Measurements from ENCODE around the gene TNN.

TNN gene

DNA sequence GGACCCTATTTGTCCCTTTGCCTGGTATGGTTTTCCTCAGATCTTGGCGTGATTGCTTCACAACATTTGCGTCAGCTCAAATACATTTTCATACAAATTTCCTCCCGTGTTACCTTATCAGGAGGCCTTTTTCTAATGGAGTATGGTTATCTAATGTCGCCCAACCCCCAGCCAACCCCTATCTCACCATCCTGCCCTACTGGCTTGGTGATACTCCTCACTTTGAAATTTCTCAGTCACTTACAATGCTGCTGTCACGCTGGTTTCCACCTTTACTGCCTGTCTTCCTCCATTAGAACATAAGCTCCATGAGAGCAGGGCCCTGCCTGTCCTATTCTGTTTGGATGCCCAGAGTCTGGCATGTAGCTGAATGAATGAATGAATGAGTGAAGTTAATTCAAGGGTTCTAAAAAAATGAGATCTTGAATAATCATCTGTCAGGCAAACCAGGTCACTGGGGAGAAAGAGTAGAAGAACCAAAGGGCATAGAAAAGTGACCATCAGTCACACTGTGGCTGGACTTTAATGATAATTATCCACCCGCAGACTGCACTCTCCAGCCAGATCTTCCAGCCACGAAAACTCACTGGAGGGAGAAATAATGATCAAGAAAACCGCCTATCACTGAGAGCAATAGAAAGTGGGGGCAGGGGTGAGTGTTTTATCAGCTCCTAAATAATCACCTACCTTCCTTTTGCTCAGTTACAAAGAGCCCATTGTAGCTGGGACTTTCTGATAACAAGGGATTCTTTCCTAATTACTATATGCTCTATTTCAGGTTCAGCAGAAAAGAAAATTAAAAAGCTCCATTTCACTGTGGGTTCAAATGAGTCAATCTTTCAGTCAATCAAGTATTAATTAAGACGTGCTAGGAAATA is 103.6 kb downstream of the TNN start:
- no peak for DNase-seq (ENCODE audit: low read depth in 3 of 3, low spot score in 1 of 3)

DNA sequence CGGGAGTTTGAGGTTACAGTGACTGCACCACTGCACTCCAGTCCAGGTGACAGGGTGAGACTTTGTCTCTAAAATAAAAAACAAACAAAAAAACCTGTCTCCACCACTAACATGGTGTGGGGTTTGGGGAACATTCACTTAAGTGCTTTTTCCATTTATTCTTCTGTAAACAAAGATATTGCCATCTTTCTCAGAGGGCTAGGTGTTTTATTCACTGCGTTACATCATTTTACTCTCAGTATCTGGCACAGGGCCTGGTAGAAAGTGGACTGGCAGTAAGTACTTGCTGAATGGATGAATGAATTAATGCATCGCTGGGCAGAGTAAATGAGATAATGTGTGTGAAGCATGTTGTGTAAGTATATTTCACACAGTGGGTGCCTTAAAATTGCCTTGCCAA is 104.9 kb downstream of the TNN start:
- no peak for DNase-seq (ENCODE audit: low read depth in 3 of 3, low spot score in 1 of 3)

DNA sequence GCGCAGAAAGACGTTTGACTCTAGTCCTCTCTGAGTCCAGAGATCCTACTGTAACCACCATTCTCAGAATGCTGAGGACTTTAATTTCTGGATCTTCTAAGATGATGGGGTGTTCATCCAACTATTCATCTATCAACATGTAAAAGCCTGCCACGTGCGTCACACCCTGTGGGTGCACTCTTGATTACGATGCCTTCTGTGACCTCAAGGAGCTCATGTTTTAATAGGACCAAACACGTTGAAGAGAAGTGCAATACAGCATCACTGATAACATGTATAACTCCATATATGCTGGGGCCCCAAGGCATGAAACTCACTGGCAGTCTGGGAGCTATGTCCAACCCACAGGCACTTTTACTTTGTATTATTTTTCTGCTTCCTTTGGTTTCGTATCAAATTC is 105.9 kb downstream of the TNN start:
- DNase-seq (ENCODE audit: low read depth in 3 of 3, low spot score in 1 of 3): no peak

DNA sequence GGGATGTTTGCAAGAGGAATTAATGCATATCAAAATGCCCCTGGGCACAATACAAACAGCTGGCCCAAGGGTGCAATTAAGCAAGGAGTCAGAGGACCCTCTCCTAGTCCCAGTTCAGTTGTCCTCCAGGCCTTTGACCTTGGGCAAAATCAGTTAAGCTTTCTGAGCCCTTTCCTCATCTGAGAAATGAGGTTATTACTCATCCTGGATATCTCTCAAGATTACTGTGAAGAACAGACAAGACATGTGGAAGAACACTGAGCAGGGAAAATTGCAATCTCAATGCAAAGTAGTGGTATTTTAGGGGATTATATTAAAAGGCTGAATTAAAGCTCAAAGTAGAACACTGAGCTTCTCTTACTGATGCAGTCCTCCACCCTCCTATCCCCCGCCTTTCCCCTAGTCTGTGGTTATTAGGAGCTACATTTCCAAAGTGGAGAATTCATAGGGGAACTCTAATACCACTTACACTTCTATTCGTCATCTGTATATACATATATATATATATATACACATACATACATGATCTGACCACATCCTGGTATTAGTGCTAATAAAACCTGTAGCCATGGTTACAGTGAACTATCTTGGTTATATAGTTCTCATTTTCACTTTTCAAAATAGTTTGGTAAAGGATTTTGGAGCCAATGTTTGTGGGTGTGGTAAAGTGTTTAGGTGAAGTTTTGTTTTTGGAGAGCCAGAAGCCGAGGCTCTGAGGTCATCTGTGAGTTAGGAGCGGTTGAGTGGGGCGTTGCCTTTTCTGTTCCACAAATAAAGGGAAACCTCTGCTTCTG is 106.9 kb downstream of the TNN start:
- DNase-seq (ENCODE audit: low read depth in 3 of 3, low spot score in 1 of 3): no peak

DNA sequence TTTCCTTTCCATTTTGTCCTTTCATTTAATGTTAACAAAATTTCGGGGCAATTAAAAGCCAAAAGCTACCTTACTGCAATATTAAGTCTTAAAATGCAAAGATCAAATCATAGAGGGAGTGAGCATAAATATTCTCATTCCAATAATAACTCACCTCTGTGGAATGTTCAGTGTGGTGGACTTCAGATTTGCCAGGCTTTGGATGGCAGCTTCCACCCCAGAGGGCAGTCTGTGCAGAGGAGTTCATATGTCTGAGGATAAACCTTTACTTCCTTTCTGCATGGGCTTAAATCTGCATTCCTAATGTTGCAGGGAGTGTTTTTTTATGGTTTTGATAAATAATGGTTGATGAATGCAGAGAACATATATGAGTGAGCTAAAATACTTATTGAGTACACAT is 108.6 kb downstream of the TNN start:
- no peak for DNase-seq (ENCODE audit: low read depth in 3 of 3, low spot score in 1 of 3)

DNA sequence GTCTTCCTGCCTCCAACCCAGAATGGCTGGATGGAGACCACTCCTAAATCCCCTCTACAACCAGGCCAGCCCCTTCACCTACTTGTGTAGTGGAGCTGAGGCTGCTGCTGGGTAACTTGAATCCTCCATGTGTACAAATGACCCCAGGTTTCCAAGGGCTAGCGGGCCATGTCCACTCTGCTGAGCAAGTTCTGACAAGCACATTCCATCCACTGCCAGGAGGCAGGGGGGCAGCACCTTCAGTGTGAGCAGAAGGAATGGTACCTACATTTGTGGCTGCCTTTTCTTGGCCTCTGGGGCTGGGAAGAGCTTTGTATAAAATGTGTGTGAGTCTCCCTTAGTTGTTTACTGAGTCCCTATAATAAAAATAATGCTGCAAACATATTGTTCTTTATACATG is 110.4 kb downstream of the TNN start:
- no peak for DNase-seq (ENCODE audit: low read depth in 3 of 3, low spot score in 1 of 3)

DNA sequence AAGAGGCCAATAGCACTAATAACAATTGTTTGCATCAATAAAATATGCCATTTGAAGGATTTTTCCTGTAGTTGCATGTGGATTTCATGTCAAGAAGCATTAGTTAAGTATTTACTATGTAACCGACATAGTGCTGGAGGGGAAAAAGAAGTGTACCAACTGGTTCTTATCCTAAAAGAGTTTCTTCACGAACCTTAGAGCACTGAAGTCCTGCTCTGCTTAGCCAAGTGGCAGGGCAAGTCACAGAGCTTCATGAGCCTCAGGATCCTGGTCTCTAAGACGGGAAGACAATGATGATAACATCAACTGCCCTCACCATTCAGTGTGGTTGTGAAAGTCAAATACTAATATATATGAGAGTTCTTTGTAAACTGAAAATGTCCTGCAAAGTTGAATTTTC is 110.8 kb downstream of the TNN start:
- DNase-seq (ENCODE audit: low read depth in 3 of 3, low spot score in 1 of 3): no peak

DNA sequence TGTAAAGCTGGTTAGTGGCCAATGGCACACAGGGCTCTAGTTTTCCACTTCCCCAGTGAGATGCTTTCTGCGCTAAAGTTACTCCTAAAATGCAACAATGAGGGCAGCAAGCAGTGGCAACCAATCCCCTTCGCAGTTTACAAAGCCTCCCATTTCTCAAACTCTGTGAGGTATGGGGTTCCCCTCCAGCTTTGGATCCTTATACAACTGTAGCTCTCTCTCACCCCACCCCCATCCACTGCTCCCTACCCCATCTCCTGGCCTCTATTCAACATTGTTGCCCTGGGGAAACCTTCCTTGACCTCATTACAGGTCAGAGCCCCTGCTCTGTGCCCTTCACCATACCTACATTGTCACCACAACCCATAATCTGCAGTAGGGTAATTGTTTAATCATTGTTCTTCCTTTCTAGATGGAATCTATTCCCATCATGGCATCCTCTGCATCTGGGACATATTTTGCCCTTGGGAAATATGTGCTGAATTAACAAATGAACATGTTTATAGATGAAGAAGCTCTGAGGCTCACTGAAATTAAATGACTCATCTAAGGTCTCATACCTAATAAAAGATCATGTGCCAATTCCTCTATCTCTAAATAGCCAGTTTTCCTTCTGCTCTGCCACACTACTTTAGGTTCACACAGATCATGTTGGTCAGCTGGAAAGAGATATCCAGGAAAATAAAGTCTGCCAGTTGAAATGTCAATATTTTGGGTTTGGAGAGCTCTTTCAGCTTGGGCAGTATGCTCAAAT is 112.4 kb downstream of the TNN start:
- DNase-seq (ENCODE audit: low read depth in 3 of 3, low spot score in 1 of 3): no peak

DNA sequence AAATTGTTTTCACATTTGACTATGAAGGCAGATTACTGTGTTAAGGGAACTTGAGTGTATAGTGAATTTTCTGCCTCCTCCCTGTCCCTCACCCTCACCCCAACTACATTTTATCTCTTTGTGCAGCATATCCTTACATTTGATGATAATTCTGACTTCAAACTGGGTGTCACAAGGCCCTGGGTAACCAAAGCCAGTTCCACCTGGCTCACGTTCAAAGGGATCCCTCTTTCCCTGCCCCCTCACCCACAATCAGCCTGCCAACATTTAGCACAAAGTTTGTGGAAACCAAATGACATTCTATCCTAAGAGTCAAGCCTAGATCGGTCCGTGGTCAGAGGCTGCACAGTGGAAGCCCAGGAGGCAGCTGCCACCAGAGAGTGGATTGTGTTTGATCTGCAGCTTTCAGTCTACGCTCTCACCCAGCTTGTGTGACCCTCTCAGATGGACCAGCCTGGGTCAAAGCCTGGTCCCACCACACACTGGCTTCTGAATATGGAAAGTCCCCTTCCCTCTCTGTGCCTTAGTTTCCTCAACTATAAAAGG is 114.6 kb downstream of the TNN start:
- DNase-seq (ENCODE audit: low read depth in 3 of 3, low spot score in 1 of 3): no peak

DNA sequence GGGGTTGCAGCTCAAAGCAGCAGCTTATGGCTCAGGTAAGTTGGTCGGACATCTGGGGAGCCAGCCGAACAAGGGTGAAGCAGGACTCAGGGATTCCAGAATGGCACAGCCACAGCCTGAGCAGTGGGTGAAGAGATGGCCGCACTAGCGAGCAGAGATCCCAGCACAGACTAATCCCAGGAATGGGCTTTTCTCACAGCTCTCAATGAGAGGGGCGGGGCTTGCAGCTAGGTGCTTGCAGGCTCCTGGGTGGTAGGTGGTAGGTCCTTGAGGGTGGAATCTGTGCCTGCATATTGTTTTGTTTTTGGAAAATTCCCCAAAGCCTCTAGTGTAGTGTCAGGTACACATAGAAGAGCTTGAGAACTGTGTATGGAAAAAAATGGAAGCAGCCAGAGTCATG is 116.0 kb downstream of the TNN start:
- no peak for DNase-seq (ENCODE audit: low read depth in 3 of 3, low spot score in 1 of 3)

DNA sequence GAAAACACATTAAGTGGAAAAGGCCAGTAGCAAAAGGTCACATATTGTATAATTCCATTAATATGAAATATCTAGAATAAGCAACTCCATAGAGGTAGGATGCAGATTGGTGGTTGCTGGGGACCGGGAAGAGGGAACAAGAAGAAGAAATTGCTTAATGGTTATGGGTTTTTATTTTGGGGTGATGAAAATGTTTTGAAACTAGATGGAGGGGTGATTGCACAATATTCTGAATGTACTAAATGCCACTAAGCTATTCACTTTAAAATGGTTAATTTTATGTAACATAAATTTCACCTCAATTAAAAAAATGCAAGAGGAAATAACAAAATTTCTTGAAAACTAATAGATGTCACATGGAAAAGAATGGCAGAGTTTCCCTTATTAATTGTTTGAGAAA is 118.3 kb downstream of the TNN start:
- DNase-seq (ENCODE audit: low read depth in 3 of 3, low spot score in 1 of 3): no peak

DNA sequence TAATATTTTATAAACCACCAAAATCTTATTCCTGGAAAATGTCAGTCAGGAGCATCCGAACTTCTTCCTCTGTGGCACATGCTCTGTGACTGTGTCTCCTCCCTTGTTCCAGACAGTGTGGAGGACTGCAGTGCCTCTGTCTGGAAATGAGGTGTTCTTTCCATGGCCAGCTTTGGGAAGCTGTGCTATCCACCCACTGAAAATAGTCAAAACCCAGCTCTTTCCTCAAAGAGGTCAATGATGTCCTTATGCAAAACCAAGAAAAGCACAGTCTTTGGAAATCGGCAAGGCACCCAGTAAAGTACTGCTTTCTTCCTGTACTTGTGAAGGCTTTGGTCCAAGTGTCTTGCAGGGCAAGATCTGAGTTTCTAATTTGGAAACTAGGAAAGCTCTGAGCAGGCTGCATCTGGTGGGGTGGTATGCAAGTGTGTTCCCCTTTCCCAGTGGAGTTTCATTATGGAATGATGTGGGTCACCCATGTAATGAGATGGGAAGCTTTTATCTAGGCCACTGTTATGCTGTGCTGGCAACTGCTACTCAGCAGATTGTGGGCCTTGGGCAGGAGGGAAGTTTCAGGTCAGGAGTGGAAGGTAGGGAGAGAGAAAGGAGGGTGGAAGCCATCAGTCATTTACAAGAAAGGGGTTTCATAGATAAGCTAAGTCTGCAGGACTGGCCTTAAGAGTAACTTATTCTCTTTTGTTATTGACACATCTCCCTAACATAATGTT is 119.0 kb downstream of the TNN start:
- no peak for DNase-seq (ENCODE audit: low read depth in 3 of 3, low spot score in 1 of 3)

DNA sequence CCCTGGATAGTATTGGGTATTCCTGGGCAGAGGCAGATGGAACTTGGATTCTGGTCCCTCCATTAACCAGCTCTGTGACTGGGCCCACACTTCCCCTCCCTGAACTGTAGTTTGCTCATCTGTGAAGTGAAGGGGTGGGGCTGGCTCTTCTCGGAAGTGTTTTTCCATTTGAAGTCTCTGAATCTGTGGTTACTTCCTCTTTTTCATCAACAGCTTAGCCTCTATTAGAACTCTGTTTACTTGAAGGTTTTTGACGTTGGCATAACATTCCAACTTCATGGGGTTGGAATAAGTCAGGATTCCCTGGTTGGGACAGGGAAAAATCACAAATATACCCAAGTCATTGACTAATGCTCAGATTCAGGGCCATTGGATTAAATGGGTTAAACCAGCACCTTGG is 121.3 kb downstream of the TNN start:
- DNase-seq (ENCODE audit: low read depth in 3 of 3, low spot score in 1 of 3): peak in 2 of 3 donors; percentile 10 to 30

DNA sequence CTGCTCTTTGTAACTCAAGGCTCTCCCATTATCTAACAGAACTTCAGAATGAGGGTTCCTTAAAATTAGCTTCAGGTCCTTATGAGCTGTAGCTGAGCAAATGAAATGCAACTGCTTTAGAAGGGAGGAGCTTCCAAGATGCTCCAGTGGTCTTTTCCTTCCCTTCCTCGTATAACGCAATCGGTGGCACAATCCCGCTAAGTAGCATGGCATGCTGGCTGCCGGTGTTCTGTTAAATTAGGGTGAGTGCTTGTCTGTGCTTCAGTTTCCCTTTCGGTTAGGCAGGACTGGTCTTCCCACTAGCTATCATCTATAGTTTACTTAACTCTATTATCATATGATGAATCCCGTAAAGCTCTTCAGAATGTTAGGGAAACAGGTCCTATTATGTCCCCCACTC is 124.0 kb downstream of the TNN start:
- DNase-seq (ENCODE audit: low read depth in 3 of 3, low spot score in 1 of 3): no peak

DNA sequence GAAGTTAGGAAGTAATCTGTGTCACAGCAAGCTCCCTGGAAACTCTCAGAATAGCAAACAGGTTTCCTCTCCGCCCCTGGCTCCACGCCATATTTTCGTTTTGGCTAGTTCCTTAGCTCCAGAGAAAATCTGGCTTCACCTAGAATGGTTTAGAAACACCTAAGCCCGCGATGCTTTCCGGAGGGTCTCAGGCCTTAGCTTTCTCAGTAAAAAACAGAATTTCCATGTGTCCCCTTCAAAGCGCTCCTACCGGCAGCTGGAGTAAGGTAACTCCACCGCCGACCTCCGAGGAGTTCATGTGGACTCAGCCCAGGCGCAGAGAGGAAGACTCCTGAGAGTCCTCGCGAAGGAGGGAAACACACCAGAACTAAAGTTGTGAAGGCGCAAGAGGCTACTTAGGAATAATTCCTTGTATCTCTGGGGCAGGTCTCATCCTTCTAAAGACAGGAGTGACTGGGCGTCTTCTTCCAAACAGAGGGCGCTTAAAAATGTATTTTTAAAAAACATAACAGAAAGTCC is 124.5 kb downstream of the TNN start:
- DNase-seq (ENCODE audit: low read depth in 3 of 3, low spot score in 1 of 3): peak in 1 of 3 donors; percentile 16

DNA sequence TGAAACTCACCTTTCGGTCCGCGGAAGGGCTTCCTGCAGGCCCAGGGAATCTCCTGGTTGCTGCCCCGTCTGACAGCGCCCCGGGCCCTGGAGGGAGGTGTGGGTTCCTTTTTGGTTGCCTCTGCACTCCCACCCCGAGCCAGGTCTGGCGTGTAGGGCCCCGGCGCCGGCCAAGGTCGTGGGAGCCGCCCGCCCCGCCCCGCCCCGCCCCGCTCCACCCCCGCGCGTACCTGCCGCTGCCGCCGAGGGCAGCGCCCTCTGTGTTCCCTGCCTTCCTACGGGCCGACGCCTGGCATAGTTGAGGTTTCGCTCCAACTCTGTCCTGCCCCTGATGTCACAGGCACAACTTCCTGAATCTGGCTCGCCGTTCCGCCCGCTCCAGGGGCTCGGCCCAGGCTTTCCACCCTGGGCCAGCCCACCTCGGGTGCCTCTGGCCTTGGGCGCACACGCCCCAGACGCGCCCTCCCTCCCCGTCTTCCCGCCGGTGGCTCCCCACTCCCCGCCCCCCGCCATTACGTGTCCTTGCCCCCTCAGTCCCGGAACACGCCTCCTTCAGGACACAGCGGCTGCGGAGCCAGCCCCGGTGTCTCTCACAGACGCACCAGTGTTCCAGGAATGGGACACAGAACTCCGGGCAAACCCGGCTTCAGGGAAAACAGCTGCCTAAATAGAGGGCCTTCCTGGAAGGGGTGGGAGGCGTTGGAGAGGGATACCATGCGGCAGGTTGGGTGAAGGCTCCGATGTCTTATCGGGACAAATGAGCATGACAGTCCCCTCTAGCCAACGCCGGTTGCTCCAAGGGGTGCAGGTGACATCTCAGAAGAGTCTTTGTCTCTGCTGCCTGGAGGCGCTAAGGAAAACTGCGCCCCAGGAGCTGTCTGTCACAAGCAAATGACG is 125.2 kb downstream of the TNN start, which contains the start of gene KIAA0040:
Gene KIAA0040, minus strand, starts transcription at position 147 of the 897 bp plus-strand sequence. CDS start 31,763 bp downstream, outside the sequence.
- DNase-seq (ENCODE audit: low read depth in 3 of 3, low spot score in 1 of 3): peak in 2 of 3 donors; percentile 22 to 31

DNA sequence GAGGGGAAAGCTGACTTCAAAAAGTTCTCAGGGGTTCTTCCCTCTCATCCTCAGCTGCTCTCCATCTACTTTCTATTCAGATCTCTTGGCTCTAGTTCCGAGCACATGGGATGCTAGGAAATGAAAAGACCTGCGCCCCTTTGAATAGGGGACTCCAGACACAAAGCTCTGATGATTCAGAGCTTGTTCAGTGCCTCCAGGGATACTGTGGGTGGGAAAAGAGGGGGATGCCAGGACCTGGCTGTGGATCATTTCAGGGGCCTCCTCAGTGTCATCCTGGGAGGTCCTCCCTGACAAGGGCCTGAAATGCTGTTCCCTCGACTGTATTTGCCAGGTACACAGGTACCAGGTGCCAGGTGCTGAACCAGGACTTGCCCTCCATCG is 125.9 kb downstream of the TNN start:
- DNase-seq (ENCODE audit: low read depth in 3 of 3, low spot score in 1 of 3): no peak

DNA sequence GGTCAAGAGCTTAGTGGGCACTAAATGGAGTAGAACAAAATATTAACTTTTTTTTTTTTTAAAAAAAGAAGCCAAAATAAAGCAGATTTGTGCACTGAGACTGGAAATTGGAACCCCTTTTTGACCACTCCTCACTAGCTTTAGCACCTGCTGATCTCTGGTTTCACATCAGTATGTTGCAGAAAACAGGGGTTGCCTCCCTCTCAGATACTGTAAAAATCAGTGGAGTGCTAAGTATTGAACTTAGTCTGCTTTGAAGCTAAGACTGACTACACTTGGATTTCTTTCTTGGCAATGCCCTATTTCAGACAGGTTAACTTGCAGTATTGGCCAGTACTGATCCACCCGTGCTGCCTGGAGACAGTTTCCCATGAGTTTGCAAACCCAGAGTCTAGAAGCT is 127.6 kb downstream of the TNN start:
- no peak for DNase-seq (ENCODE audit: low read depth in 3 of 3, low spot score in 1 of 3)

DNA sequence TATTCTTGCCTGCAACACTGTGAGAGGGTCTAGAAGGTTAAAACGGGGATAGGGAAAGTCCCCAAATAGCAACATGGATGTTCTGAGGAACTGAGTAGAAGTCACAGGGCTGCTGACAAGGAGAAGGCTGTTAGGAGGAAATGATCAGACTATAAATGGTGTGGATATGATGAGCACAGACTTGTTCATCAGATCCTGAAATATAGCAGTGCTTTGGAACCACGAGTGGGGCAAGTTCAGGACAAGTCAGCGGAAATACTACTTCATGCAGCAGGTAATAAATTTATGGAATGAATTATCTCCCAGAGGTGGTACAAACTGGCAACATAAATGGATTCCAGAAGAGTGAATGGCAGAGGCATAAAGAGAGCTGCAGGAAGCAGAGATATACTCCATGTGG is 128.2 kb downstream of the TNN start:
- DNase-seq (ENCODE audit: low read depth in 3 of 3, low spot score in 1 of 3): no peak
